ENCODE results near the gene INS.

DNA sequence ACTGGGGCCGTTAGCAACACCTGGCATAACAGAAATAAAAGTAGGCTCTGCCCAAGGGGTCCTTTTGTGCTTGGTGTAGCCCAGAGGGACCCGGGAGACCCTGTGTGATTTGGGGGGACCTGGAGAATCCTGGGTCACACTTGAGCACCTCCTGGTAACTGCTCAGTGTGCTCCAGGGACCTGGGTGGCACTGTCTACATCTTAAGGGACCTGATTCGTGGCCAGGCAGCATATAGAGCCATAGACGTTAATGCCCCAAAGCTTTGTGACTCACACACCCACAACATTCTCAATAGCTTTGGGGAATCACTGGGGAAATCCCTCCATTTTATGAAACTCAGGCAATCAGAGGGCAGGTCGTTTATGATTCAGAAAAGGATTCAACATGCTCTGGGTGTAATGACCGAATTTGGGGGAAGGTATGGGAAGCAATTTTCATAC, 18.2 kb downstream of the INS start:
- TF ChIP-seq HDAC6 (IDR thresholded peaks at IDR 0.05; ENCODE audit: unreplicated experiment) (no peak), KLF5 (IDR thresholded peaks at IDR 0.05; ENCODE audit: partially characterized antibody) (no peak), TAF1 (IDR thresholded peaks at IDR 0.05; ENCODE audit: borderline replicate concordance, low read depth, low read length) (no peak)
